Smooth muscle cell (in vitro differentiated cells): ENCODE data around the gene BRWD1. TPM values are rescaled to one million over a fixed set of nuclear protein-coding genes. Genes with fewer than 3 reads are reported as not detected.

Experiments
- DNase-seq: peaks from one replicate; lab custom pipeline; 2025; ENCODE audit not compliant: unreplicated experiment; lab: John Stamatoyannopoulos, UW
- H2AFZ ChIP-seq: fragments of 200-600 bp; sonication (generic); 2 replicates; pipeline ENCODE4 v1.6.0; 2016; ENCODE audit warnings: antibody characterized with exemption, low read depth, mild to moderate bottlenecking
- H3F3A ChIP-seq: fragments of 200-600 bp; sonication (generic); 2 replicates; pipeline ENCODE4 v1.6.0; 2017; ENCODE audit warnings: antibody characterized with exemption, low read depth
- H3K27ac ChIP-seq: fragments of 200-600 bp; sonication (generic); 2 replicates; pipeline ENCODE4 v1.5.1; 2016; ENCODE audit warnings: low read depth, mild to moderate bottlenecking
- H3K27me3 ChIP-seq: fragments of 200-600 bp; sonication (generic); 2 replicates; pipeline ENCODE4 v1.6.1; 2016; ENCODE audit warnings: low read depth, mild to moderate bottlenecking
- H3K36me3 ChIP-seq: fragments of 200-600 bp; sonication (generic); 2 replicates; pipeline ENCODE4 v1.5.1; 2016; ENCODE audit warnings: low read depth
- H3K4me1 ChIP-seq: fragments of 200-600 bp; sonication (generic); 2 replicates; pipeline ENCODE4 v1.5.1; 2016; ENCODE audit warnings: low read depth
- H3K4me2 ChIP-seq: fragments of 200-600 bp; sonication (generic); 2 replicates; pipeline ENCODE4 v1.6.0; 2016; ENCODE audit warnings: mild to moderate bottlenecking
- H3K4me3 ChIP-seq: fragments of 200-600 bp; sonication (generic); 2 replicates; pipeline ENCODE4 v1.5.1; 2016; ENCODE audit warnings: mild to moderate bottlenecking
- H3K79me2 ChIP-seq: fragments of 200-600 bp; sonication (generic); 2 replicates; pipeline ENCODE4 v1.6.0; 2016; ENCODE audit warnings: low read depth, mild to moderate bottlenecking
- H3K9ac ChIP-seq: fragments of 200-600 bp; sonication (generic); 2 replicates; pipeline ENCODE4 v1.6.0; 2016; ENCODE audit warnings: low read depth
- H3K9me3 ChIP-seq: fragments of 200-600 bp; sonication (generic); replicated peaks from 2 replicates; pipeline ENCODE4 v1.5.1; 2016; ENCODE audit warnings: low read depth
- H4K20me1 ChIP-seq: fragments of 200-600 bp; sonication (generic); 2 replicates; pipeline ENCODE4 v1.6.0; 2016; ENCODE audit warnings: low read depth
- WGBS: methylation state at CpG from one replicate; pipeline ENCODE4 v1.1.7; 2016; ENCODE audit warnings: low lambda C conversion rate; 5-methylcytosine and 5-hydroxymethylcytosine counted together
- polyA plus RNA-seq: library from polyadenylated mRNA; unstranded; fragments of >200 nt; fragmentation: Nextera tagmentation; extraction: Ambion mirVana; gene quantifications from 2 replicates; pipeline ENCODE4 v1.2.1, GENCODE V29; 2016
- total RNA-seq: library from RNA; depleted of rRNA; stranded (reverse); fragments of >200 nt; gene quantifications from 2 replicates; pipeline ENCODE4 v1.2.3, GENCODE V29; 2014
- TF ChIP-seq, protein P1 (sequence below): fragments of 200-600 bp; sonication (generic); IDR thresholded peaks from 2 replicates; pipeline ENCODE4 v1.5.1; 2017; ENCODE audit warnings: borderline replicate concordance, mild to moderate bottlenecking, antibody characterized with exemption; ENCODE audit not compliant: insufficient read depth, poor library complexity, severe bottlenecking

Gene BRWD1
- total and polyA plus RNA-seq, 2 experiments from 2014 or later: 19.0 to 51.0 TPM

GRCh38 chr21:39144191-39144590, 169.2 kb downstream of the BRWD1 start:
- WGBS: 98% methylated on average over 3 of the region's 3 CpGs
- H3K27ac ChIP-seq: no peak overlapping the region
- H3K9ac ChIP-seq: no peak overlapping the region
- H3K4me3 ChIP-seq: no peak overlapping the region
- no peaks in the 10 kb centered on the region for H3K4me1 ChIP-seq
- peaks cover 9% of the 10 kb centered on the region for H3F3A ChIP-seq
- no peaks in the 10 kb centered on the region for H3K9me3 ChIP-seq
- no peaks in the 10 kb centered on the region for H4K20me1 ChIP-seq
- no peak for DNase-seq
- H3K4me2 ChIP-seq: no peak overlapping the region
- H3K27me3 ChIP-seq: no peaks in the 10 kb centered on the region
- TF ChIP-seq, protein P1, sequence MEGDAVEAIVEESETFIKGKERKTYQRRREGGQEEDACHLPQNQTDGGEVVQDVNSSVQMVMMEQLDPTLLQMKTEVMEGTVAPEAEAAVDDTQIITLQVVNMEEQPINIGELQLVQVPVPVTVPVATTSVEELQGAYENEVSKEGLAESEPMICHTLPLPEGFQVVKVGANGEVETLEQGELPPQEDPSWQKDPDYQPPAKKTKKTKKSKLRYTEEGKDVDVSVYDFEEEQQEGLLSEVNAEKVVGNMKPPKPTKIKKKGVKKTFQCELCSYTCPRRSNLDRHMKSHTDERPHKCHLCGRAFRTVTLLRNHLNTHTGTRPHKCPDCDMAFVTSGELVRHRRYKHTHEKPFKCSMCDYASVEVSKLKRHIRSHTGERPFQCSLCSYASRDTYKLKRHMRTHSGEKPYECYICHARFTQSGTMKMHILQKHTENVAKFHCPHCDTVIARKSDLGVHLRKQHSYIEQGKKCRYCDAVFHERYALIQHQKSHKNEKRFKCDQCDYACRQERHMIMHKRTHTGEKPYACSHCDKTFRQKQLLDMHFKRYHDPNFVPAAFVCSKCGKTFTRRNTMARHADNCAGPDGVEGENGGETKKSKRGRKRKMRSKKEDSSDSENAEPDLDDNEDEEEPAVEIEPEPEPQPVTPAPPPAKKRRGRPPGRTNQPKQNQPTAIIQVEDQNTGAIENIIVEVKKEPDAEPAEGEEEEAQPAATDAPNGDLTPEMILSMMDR: no peak
- no peak overlapping the region for H2AFZ ChIP-seq
- H3K36me3 ChIP-seq: no peaks in the 10 kb centered on the region
- no peaks in the 10 kb centered on the region for H3K79me2 ChIP-seq

DNA sequence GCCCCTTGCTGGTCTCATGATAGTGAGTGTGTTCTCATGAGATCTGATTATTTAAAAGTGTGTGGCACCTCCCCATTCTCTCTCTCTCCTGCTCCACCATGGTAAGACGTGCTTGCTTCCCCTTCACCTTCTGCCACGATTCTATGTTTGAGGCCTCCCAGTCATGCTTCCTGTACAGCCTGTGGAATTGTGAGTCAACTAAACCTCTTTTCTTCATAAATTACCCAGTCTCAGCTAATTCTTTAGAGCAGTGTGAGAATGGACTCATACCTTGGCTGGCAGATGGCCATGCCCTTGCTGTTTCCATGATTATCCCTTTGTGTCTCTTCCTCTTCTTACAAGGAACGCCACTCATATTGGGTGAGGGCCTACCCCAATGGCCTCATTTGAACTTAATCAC, 170.5 kb downstream of the BRWD1 start:
- no peaks in the 10 kb centered on the region for H3K36me3 ChIP-seq
- 84% methylated on average over 3 of the region's 3 CpGs for WGBS
- TF ChIP-seq, protein P1: no peak

DNA sequence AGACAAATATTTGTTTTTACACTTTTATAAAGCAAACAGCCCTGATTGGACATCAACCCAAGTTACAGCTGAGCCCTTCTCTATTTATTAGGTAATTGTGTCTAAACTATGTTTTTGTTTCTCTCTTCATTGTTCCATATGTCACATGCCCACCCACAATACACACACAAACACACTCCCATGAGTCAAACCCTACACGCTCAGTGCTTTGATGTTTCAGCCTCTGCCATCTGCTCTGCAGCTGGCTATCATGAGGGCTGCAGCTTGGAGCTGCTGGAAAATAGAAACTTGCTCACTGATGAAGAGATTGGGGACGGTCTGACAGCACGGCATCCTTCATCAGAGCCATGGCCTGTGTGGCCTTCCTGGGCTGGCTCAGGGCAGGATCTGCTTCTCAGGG, 171.9 kb downstream of the BRWD1 start:
- no peaks in the 10 kb centered on the region for H3K79me2 ChIP-seq
- no peaks in the 10 kb centered on the region for H3K9me3 ChIP-seq
- H3K27me3 ChIP-seq: no peaks in the 10 kb centered on the region
- H3F3A ChIP-seq: peaks cover 21% of the 10 kb centered on the region
- TF ChIP-seq, protein P1: no peak
- H3K27ac ChIP-seq: peak overlapping the region; percentile 36
- H3K4me2 ChIP-seq: no peak overlapping the region
- no peak overlapping the region for H3K4me3 ChIP-seq
- H4K20me1 ChIP-seq: no peaks in the 10 kb centered on the region
- H3K4me1 ChIP-seq: peaks cover 9% of the 10 kb centered on the region
- no peaks in the 10 kb centered on the region for H3K36me3 ChIP-seq
- WGBS: 21% methylated on average over 3 of the region's 3 CpGs
- H3K9ac ChIP-seq: no peak overlapping the region
- no peak for DNase-seq
- H2AFZ ChIP-seq: no peak overlapping the region

More for the DNA sequence above, 170.5 kb downstream of the BRWD1 start:
- no peak for DNase-seq
- H4K20me1 ChIP-seq: no peaks in the 10 kb centered on the region
- H3K9me3 ChIP-seq: no peaks in the 10 kb centered on the region
- no peak overlapping the region for H3K4me2 ChIP-seq
- no peak overlapping the region for H3K4me3 ChIP-seq
- peaks cover 17% of the 10 kb centered on the region for H3F3A ChIP-seq
- no peak overlapping the region for H2AFZ ChIP-seq
- H3K27ac ChIP-seq: no peak overlapping the region
- H3K79me2 ChIP-seq: no peaks in the 10 kb centered on the region
- H3K27me3 ChIP-seq: no peaks in the 10 kb centered on the region
- H3K4me1 ChIP-seq: peaks cover under 1% of the 10 kb centered on the region
- no peak overlapping the region for H3K9ac ChIP-seq
